HCEC 1CT (cell line): ENCODE results near the gene STK10.
A peak's percentile ranks its signal among the peaks of the same experiment; 100 is the strongest.

Experiments
- DNase-seq: peaks from one replicate; pipeline ENCODE4 v3.0.0-alpha.2; 2017

Gene STK10

GRCh38 chr5:172188893-172189692, 1.1 kb upstream of the STK10 start:
- no peak for DNase-seq

DNA sequence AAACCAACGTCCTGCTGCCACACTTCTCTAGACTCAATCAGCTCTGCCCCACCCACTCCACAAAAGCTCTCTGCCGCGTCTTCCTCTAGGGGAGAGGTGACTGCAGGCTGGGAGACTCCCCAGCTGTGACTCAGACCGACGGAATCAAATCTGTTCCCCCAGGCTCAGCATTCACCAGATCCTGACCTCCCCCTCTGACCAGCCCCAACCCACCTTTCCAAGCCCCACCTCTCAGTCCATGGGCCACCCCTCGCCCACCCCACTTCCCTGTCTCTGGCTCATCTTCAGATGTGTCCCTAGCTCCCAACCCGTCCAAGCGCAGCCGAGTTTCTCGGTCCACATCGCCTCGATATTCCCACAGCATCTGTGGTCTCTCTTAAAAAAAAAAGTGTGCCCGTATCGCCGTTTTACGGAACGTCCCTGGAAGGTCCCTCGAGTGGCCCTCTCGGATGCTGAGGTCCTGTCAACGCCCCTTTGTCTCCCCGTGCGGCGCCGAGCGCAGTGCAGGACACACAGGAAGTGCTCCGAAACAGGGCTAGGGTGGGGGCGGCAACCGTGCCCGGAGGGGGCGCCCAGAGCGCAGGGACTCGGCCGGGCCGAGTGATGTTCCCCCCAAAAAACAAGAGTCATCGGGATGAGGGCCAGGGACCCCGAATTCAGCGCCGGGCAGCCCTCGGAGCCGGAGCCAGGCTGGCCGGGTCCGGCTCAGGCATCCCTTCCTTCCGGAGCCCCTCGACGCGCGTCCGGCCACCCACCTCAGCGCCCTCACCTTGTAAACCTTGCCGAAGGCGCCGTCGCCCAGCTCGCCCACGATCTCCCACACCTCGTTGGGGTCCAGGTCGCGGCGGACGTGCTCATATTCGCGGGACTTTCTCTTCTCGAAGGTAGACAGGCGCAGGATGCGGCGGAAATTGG, 649 bp downstream of the STK10 start:
- peak; percentile 81 for DNase-seq

GRCh38 chr5:172186114-172186695, 1.8 kb downstream of the STK10 start:
- DNase-seq, result no peak

GRCh38 chr5:172185096-172185461, 2.9 kb downstream of the STK10 start:
- no peak for DNase-seq

GRCh38 chr5:172183881-172184280, 4.1 kb downstream of the STK10 start:
- no peak for DNase-seq

DNA sequence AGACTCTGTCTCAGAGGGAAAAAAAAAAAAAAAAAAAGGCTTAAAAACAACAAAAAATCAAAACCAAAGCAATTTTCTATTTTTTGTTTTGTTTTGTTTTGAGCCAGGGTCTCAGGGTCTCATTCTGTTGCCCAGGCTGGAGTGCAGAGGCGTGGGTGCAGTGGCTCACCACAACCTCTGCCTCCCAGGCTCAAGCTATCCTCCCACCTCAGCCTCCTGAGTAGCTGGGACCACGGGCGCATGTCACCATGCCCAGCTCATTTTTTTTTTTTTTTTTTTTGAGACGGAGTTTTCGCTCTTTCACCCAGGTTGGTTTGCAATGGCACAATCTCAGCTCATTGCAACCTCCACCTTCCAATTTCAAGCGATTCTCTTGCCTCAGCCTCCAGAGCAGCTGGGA, 5.7 kb downstream of the STK10 start:
- DNase-seq, result no peak

GRCh38 chr5:172180936-172181335, 7.1 kb downstream of the STK10 start:
- DNase-seq, result no peak

DNA sequence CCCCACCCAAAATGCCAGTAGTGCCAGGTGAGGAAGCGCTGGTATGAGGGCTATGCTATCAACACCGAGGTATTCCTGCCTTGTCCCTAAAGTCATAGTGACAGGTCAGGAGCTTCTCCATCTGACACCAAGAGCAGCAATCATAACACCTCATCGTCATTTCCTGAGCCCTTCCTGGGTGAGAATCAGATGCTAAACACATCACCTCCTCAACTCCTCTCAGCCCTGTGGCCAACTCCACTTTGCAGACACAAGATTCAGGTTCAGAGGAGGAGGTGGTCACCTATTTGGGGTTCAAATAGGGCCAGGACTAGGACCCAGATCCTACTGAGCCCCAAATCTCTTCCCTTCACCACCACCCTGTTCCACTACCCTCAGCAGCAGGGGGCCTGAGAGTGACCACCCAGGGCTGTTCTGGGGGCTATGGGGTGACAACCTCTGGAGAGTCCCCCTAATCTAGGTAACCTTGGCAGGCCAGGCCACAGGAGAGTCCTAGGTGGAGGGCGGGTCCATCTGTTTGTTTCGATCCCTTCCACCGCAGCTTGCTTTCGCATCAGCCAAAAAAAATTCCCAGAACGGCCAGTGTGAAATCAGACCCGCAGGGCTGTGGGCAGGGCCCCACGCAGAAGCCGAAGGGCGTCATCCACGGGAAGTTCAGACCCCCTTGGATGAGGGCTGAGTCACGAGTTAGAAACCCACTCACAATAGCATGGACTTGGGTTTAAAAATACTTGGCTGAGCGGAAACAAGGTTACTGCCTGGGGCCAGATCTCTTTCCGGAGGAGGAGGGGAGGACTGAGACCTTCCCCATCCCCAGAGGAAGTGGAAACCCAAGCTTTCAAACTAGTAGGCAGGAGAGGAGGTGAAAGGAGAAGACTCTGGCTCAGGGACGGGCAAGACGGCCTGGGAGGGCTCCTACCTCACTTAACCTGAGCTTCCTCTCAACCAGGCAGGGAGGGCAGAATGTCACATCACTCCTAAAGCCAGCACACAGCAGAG, 8.7 kb downstream of the STK10 start:
- no peak for DNase-seq

GRCh38 chr5:172178301-172178987, 9.6 kb downstream of the STK10 start:
- no peak for DNase-seq

- DNase-seq, result no peak
Observed at GRCh38 chr5:172177176-172177575, 10.8 kb downstream of the STK10 start.

DNA sequence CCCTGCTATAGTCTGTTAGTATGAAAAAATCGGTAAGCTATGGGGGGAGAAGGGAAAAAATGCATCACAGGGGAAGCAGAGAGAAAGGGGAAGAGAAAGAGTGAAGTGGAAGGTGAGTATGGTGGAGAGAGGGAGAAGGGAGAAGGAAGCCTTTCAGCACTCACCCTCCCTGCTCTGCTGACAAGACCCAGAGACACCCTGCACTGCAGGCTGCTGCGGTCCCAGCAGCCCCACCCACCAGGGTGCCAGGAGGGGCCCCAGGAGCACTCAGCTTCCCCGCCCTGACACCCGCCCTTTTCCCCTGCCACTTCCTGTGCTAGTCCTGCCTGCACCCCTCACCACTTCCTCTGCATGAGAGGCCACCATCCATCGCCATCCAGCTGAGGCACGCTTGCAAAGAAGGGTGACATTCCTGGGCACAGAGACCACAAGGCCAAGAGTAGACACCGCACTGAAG, 12.7 kb downstream of the STK10 start:
- DNase-seq, result no peak

DNA sequence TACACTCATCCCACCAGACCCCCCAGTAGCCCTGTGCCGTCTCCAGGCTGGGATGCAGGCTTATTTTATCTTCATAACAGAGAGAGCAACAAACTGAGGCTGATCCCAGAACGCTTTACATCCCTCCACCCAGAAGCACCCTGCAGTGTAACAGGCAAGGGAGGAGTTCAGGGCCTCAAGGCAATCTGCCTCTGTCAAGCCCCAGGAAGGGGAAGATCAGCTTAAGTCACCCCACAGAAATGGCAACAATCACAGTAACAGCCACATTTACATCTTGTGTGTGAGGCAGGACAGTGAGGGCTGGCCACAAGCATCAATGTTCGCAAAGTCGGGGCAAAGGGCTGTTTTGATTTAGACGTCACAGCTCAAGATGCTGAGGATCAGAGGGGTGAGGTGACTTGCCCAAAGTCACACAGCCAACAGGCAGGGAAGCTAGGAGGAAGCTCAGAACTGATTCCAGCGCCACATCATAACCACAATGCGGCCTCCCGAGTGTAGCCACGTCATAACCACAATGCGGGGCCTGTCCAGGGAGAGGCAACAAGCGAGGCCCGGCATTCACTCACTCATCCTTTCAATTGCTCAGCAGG, 14.4 kb downstream of the STK10 start:
- DNase-seq, result peak; percentile 46

GRCh38 chr5:172172912-172173563, 15.0 kb downstream of the STK10 start:
- no peak for DNase-seq

DNA sequence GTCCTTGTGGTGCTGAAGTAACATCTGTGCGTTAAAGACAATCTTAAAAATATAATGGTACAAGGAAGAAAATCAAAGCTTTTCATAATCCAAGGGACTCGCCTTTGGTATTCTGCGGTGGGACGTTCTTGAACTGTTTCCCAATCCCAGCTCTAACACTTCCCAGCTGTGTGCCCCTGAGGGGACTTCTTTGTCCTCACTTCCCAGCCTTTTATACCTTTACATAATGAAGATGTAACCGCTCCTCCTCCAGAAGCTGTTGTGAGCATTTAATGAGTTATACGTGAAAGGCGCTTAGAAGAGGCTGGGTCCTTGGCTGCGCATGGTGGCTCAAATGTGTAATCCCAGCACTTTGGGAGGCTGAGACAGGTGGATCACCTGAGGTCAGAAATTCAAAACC, 16.9 kb downstream of the STK10 start:
- no peak for DNase-seq

- no peak for DNase-seq
Observed at GRCh38 chr5:172170251-172170701, 17.7 kb downstream of the STK10 start.

GRCh38 chr5:172169216-172169615, 18.8 kb downstream of the STK10 start:
- no peak for DNase-seq

- DNase-seq, result no peak
Observed at GRCh38 chr5:172168311-172168710, 19.7 kb downstream of the STK10 start.

DNA sequence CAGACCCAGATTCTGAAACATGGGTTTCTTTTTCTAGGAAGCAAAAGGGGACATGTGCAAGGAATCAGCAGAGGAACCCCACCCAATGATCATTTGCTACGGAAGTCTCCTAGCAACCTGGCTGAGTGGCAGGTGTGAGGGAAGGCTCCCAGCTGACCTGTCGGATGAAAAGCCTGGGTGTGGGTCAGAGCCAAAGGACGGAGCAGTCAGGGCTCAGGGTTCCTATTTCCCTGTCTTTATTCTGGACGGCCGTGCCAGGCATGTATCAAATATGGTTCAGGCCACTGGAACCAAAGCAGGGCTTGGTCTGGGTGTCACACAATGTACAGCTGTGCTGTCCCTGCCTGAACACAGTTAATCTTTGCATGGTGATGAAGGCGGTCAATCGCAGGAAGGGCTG, 20.1 kb downstream of the STK10 start:
- DNase-seq, result no peak

- no peak for DNase-seq
Observed at GRCh38 chr5:172166030-172166826, 21.8 kb downstream of the STK10 start.

DNA sequence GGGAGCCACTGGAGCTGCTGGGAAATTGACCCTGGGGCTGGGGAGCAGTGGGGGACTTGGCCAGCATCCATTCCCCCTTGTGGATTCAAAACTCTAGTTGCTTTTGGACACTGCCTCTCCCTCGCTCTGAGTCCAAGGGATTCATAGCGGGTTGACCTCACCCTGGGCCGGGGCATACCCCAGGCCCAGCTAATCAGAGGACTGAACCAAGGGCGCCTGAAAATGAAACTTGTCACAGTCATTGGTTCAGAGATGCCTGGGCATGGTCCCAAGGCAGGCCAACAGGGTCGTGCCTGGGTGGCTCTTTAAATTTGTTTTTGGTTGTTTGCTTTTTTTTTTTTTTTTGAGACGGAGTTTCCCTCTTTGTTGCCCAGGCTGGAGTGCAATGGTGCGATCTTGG, 22.6 kb downstream of the STK10 start:
- no peak for DNase-seq
